ENCODE measurements around the gene OR13C2. TPM values are rescaled to one million over a fixed set of nuclear protein-coding genes. Genes with fewer than 3 reads are reported as not detected.
A peak's percentile ranks its signal among the peaks of the same experiment; 100 is the strongest.
"Not testable (repeated sequence)": the region's sequence is repeated elsewhere in the genome, so short reads cannot be mapped to it uniquely, and the experiment has no call there.

OR13C2 gene, protein sequence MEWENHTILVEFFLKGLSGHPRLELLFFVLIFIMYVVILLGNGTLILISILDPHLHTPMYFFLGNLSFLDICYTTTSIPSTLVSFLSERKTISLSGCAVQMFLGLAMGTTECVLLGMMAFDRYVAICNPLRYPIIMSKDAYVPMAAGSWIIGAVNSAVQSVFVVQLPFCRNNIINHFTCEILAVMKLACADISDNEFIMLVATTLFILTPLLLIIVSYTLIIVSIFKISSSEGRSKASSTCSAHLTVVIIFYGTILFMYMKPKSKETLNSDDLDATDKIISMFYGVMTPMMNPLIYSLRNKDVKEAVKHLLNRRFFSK
- polyA plus RNA-seq (2013, experiment 1 of 2; ENCODE audit: insufficient read length): not detected
- not detected for polyA plus RNA-seq (2013, experiment 2 of 2; ENCODE audit: insufficient read length)

- not testable (repeated sequence) for DNase-seq
These were observed at the start of gene OR13C2 for GRCh38 chr9:104605527-104605926. OR13C2 (minus strand) TSS chr9:104605627; CDS start chr9:104605627, 0 bp downstream.

GRCh38 chr9:104635456-104635855, 30.0 kb upstream of the OR13C2 start:
- peak; percentile 53 for DNase-seq

GRCh38 chr9:104633976-104634520, 28.6 kb upstream of the OR13C2 start:
- DNase-seq: no peak

- not testable (repeated sequence) for DNase-seq
These were observed 20.5 kb upstream of the OR13C2 start for GRCh38 chr9:104625964-104626363.

GRCh38 chr9:104618104-104618503, 12.7 kb upstream of the OR13C2 start, which contains the start of gene OR13C9:
OR13C9 (minus strand) TSS chr9:104618204; CDS start chr9:104618204, 0 bp downstream.
- no peak for DNase-seq

DNA sequence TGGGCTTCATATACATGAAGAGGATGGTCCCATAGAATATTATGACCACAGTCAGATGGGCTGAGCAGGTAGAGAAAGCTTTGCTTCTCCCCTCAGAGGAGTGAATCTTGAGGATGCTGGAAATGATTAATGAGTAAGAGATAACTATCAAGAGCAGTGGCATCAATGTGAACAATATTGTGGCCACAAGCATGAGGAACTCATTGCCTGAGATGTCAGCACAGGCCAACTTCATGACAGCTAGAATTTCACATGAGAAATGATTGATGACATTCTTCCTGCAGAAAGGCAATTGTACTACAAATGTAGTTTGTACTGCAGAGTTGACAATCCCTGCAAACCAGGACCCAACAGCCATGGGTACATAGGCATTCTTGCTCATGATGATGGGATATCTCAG, 12.0 kb upstream of the OR13C2 start:
- DNase-seq: peak; percentile 16

DNA sequence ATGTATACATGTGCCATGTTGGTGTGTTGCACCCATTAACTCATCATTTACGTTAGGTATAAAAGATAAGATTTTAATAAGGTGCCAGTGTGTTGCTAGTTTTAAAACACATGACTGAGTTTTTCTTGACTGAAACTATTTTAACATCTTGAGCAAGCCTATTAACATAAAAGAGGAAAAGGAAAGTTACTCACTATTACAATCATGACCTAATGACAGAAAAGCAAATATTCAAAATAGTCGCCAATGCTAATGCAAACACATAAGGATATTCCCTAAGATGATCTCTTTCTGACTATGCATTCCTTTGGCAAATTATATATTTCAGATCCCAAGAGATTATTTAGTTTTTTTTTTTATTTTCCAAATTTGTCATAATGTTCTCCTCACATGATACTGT, 5.8 kb upstream of the OR13C2 start:
- no peak for DNase-seq

GRCh38 chr9:104608336-104608735, 2.9 kb upstream of the OR13C2 start:
- no peak for DNase-seq

DNA sequence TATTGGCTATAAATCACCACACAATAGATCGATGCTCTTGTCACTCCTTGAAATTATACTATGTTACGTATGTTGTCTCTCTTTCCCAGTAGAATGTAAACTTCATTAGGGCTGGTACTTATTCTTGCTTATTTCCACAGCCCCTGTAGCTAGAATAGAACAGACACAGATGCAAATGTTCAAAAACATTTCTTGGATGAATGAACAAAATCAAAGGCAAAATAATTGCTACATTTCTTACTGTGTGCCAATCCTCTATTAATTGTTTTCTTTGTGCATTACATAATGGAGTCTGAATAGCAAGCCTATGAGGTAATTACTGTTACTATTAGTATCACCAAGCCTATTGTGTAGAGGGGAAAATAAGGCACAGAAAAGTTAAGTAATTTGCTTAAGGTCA, 725 bp upstream of the OR13C2 start:
- no peak for DNase-seq

- no peak for DNase-seq
These were observed 626 bp downstream of the OR13C2 start for GRCh38 chr9:104604801-104605200.

GRCh38 chr9:104599313-104599712, 6.1 kb downstream of the OR13C2 start, which contains the start of gene OR13C5:
OR13C5 (minus strand) TSS chr9:104599413; CDS start chr9:104599413, 0 bp downstream.
- DNase-seq: not testable (repeated sequence)

DNA sequence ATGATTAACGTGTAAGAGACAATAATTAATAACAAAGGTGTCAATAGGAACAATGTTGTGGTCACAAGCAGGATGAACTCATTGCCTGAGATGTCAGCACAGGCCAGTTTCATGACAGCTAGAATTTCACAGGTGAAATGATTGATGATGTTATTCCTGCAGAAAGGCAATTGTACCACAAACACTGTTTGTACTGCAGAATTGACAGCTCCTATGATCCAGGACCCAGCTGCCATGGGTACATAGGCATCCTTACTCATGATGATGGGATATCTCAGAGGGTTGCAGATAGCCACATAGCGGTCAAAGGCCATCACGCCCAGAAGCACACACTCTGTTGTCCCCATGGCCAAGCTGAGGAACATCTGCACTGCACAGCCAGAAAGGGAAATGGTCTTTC, 6.7 kb downstream of the OR13C2 start:
- not testable (repeated sequence) for DNase-seq

DNA sequence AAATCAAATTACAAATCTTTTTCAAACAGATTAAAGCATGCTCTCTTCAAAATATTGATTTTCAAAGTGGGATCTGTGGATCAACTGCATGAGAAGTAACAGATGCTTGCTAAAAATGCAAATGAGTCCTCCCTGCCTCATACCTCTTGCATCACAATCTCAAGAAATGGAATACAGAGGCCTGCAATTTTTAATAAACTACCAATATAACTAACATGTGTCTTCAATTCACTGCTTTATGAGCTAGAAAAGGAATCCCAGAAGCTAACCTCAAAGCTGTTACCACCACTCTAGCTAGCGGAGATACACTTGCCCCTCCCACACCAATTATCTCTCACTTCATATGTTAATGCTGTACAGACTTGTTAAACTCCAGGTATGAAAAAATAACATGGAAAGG, 15.8 kb downstream of the OR13C2 start:
- peak; percentile 45 for DNase-seq

- peak; percentile 95 for DNase-seq
These were observed 18.8 kb downstream of the OR13C2 start for GRCh38 chr9:104586496-104587180.

DNA sequence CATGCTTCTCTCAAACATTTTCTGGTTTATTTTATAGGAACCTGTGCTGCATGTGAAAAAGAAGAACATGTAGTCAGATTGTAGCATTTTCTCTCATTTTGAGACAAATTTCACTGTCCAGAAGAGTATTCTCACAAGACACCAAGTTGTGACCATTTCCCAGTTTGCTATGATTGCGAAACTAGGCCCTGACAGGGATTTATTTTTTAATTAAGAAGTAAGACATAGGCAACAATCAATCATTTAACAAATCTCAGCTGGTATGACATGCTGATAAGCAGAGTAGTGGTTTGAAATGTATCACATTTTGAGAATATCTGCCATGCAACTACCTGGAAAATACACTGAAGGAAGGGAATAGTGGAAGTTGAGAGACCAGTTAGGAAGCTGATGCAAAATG, 24.9 kb downstream of the OR13C2 start:
- DNase-seq: no peak

DNA sequence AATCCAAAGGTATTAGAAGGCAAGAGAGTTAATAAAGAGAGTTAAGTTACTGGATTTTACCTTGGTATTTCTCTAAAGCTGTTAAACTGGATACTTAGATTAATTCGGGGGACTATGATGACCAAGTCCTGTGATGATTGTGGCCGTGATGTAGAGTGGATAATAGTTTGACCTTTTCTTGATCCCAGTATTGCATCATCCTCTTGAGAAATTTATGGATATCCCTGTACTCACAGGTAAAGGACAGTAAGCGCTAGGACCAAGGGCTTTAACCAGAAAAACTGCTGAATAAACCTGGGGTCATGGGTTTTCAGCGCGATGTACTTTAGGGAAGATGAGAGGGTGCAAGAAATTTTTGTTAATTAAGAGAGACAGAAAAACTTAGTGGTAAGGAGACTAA, 28.2 kb downstream of the OR13C2 start:
- DNase-seq: no peak

GRCh38 chr9:104575456-104575855, 30.0 kb downstream of the OR13C2 start:
- DNase-seq: peak; percentile 48

GRCh38 chr9:104572612-104573011, 32.8 kb downstream of the OR13C2 start:
- no peak for DNase-seq

DNA sequence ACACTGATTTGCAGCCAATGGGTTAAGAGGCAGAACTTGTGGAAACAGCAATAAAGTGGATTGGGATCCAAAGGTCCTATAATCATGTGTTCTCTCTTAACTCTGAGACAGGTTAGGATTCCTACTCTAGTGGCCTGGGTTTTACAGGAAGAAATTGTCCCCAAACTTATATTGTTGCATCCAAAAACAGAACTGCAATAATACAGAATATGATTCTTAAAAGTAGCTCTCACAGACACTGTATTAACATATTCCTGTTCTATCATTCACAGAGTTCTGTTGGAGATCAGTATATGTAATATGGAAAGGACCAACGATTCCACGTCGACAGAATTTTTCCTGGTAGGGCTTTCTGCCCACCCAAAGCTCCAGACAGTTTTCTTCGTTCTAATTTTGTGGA, 36.6 kb downstream of the OR13C2 start, which contains the start of gene OR13C8:
TSS of gene OR13C8 (plus strand) at position 301 of the 400 bp plus-strand sequence. CDS start at position 301, 0 bp downstream.
- no peak for DNase-seq

GRCh38 chr9:104564358-104564757, 41.1 kb downstream of the OR13C2 start:
- no peak for DNase-seq

DNA sequence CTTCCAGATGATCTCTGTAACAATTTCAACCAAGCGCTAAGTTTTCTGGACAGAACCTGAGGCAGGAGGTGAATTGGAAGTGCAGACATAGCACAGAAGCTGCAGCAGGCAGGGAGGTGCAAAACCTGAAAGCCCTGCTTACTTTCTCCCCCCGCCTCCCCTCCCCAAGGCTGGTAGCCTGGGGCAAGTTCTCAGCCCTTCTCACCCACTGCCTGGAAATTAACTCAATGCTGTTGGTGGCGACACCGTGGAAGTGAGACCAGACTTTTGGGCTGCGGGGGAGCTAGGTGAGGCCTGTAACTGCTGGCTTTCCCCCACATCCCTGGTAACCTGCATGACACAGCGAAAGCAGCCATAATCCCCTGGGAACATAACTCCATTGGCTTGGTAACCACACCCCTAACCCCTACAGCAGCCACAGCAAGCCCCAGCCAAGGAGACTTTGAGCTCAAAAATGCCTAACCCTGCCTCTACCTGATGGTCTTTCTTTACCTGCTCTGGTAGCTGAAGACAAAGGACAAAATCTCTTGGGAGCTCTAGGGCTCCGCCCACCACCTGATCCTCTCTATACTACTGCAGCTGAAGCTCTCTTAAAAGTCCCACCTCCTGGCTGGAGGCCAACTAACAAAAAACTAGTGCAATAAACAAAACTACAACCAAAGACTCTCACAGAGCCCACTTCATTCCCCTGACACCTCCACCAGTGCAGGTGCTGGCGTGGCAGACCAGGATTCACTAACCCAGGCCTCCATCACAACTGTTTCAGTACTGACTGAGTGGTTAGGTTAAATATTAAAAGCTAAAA, 48.4 kb downstream of the OR13C2 start:
- DNase-seq: no peak

GRCh38 chr9:104555521-104555920, 49.9 kb downstream of the OR13C2 start:
- DNase-seq: peak; percentile 55

Measured in fibroblast of skin of abdomen (primary cell).